Measurements from ENCODE around the gene EMP3. TPM values are rescaled to one million over a fixed set of nuclear protein-coding genes. Genes with fewer than 3 reads are reported as not detected.

The EMP3 gene
- total and polyA plus RNA-seq, 9 of the 15 experiments (the other 6 are each of a cell fraction or from before 2014, with no cell fraction given) = 123 to 386 (median 296) TPM

DNA sequence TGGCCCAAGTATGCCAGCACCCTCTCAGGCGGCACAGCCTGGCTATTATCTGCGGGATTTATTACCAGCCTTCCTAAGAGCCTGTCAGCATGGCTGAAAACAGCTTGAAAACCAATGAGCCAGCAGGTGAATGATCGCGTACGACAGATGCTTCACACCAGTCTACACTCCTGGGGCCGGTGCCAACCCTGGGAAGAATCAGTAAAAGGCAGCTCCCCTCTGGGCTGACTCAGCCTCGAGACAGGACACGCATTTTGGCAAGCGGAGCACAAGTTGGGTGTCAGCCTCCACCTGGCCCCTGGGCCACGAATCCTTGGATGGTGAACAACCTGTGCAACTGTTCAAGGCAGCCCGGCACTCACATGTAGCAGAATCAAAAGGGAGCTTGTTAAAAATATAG lies 15.6 kb downstream of the EMP3 start (continued):
- TF ChIP-seq, protein P1, sequence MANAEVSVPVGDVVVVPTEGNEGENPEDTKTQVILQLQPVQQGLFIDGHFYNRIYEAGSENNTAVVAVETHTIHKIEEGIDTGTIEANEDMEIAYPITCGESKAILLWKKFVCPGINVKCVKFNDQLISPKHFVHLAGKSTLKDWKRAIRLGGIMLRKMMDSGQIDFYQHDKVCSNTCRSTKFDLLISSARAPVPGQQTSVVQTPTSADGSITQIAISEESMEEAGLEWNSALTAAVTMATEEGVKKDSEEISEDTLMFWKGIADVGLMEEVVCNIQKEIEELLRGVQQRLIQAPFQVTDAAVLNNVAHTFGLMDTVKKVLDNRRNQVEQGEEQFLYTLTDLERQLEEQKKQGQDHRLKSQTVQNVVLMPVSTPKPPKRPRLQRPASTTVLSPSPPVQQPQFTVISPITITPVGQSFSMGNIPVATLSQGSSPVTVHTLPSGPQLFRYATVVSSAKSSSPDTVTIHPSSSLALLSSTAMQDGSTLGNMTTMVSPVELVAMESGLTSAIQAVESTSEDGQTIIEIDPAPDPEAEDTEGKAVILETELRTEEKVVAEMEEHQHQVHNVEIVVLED (CRISPR knock-in tag; IDR thresholded peaks at IDR 0.05) = no peak
- TF ChIP-seq SIRT6 (IDR thresholded peaks at IDR 0.05; ENCODE audit: low read depth, low read length) (no peak), ZBTB1 (CRISPR knock-in tag; IDR thresholded peaks at IDR 0.05; ENCODE audit: borderline replicate concordance, low read depth) (no peak), PHTF2 (CRISPR knock-in tag; IDR thresholded peaks at IDR 0.05) (no peak), ELF4 (CRISPR knock-in tag; IDR thresholded peaks at IDR 0.05) (no peak), ZNF224 (CRISPR knock-in tag; IDR thresholded peaks at IDR 0.05) (no peak), NEUROD1 (IDR thresholded peaks at IDR 0.05; ENCODE audit: borderline replicate concordance, low read depth, low read length, partially characterized antibody) (no peak), TAF15 (IDR thresholded peaks at IDR 0.05; ENCODE audit: low read depth, low read length) (no peak), SP1 (CRISPR knock-in tag; IDR thresholded peaks at IDR 0.05) (no peak), ZNF586 (CRISPR knock-in tag; conservative IDR thresholded peaks at IDR 0.05) (no peak)
- TF ChIP-seq, protein P2, sequence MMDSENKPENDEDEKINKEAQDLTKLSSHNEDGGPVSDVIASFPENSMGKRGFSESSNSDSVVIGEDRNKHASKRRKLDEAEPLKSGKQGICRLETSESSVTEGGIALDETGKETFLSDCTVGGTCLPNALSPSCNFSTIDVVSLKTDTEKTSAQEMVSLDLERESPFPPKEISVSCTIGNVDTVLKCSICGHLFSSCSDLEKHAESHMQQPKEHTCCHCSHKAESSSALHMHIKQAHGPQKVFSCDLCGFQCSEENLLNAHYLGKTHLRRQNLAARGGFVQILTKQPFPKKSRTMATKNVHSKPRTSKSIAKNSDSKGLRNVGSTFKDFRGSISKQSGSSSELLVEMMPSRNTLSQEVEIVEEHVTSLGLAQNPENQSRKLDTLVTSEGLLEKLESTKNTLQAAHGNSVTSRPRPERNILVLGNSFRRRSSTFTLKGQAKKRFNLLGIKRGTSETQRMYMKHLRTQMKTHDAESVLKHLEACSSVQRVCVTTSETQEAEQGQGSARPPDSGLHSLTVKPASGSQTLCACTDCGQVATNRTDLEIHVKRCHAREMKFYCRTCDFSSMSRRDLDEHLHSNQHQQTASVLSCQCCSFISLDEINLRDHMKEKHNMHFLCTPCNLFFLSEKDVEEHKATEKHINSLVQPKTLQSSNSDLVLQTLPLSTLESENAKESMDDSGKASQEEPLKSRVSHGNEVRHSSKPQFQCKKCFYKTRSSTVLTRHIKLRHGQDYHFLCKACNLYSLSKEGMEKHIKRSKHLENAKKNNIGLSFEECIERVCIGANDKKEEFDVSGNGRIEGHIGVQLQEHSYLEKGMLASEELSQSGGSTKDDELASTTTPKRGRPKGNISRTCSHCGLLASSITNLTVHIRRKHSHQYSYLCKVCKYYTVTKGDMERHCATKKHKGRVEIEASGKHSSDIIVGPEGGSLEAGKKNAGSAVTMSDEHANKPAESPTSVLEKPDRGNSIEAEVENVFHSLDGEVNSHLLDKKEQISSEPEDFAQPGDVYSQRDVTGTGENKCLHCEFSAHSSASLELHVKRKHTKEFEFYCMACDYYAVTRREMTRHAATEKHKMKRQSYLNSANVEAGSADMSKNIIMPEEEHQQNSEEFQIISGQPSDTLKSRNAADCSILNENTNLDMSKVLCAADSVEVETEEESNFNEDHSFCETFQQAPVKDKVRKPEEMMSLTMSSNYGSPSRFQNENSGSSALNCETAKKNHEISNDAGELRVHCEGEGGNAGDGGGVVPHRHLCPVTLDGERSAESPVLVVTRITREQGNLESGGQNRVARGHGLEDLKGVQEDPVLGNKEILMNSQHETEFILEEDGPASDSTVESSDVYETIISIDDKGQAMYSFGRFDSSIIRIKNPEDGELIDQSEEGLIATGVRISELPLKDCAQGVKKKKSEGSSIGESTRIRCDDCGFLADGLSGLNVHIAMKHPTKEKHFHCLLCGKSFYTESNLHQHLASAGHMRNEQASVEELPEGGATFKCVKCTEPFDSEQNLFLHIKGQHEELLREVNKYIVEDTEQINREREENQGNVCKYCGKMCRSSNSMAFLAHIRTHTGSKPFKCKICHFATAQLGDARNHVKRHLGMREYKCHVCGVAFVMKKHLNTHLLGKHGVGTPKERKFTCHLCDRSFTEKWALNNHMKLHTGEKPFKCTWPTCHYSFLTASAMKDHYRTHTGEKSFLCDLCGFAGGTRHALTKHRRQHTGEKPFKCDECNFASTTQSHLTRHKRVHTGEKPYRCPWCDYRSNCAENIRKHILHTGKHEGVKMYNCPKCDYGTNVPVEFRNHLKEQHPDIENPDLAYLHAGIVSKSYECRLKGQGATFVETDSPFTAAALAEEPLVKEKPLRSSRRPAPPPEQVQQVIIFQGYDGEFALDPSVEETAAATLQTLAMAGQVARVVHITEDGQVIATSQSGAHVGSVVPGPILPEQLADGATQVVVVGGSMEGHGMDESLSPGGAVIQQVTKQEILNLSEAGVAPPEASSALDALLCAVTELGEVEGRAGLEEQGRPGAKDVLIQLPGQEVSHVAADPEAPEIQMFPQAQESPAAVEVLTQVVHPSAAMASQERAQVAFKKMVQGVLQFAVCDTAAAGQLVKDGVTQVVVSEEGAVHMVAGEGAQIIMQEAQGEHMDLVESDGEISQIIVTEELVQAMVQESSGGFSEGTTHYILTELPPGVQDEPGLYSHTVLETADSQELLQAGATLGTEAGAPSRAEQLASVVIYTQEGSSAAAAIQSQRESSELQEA (IDR thresholded peaks at IDR 0.05; ENCODE audit: low read depth) = no peak
- TF ChIP-seq, protein P3, sequence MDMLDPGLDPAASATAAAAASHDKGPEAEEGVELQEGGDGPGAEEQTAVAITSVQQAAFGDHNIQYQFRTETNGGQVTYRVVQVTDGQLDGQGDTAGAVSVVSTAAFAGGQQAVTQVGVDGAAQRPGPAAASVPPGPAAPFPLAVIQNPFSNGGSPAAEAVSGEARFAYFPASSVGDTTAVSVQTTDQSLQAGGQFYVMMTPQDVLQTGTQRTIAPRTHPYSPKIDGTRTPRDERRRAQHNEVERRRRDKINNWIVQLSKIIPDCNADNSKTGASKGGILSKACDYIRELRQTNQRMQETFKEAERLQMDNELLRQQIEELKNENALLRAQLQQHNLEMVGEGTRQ (CRISPR knock-in tag; IDR thresholded peaks at IDR 0.05) = no peak
- TF ChIP-seq, protein P4, sequence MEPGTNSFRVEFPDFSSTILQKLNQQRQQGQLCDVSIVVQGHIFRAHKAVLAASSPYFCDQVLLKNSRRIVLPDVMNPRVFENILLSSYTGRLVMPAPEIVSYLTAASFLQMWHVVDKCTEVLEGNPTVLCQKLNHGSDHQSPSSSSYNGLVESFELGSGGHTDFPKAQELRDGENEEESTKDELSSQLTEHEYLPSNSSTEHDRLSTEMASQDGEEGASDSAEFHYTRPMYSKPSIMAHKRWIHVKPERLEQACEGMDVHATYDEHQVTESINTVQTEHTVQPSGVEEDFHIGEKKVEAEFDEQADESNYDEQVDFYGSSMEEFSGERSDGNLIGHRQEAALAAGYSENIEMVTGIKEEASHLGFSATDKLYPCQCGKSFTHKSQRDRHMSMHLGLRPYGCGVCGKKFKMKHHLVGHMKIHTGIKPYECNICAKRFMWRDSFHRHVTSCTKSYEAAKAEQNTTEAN (CRISPR knock-in tag; IDR thresholded peaks at IDR 0.05) = no peak

All from K562 (cell line).